ENCODE measurements around the gene SLC25A22. TPM values are rescaled to one million over a fixed set of nuclear protein-coding genes. Genes with fewer than 3 reads are reported as not detected.

The SLC25A22 gene
- total RNA-seq, 1 donor from 2014 or later = 60.2 TPM

DNA sequence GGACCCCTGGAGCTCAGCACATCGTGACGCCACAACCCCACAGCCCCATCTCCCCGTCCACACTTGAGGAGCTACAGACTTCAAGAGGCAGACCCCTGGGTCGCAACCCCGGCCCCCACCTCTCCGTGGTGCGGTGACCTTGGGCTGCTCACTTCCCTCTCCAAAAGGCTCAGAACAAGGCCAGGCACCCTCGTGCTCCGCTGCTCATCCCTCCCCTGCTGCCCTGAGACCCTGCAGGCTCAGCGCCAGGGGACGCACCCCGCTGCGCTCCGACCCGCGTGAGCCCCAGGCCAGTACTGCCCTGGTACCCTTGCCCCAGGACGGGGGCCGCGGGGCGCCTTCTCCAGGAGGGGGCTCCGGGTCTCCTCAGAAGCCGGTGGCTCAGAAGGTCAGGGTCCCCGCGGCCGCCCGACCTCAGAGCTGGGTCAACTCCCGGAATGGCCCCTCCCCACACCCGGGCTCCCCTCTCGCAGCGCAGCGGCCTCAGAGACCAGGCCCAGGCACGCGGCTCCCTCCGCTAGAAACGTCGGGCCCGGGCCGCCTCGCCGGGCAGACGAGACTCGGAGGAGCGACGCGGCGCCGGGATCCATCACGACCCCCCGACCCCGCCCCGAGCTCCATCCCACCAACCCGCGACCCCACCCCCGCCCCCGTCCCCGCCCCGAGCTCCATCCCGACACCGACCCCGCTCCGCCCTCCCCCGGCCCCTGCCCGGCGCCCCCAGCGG, 21.4 kb downstream of the SLC25A22 start:
- intact Hi-C loops (cut with micrococcal nuclease) = loop anchor here (1.0 kb wide), 3 partner anchors 20 to 81 kb away; partner anchors contain the start of genes DEAF1, RPLP2 and TMEM80

GRCh38 chr11:776263-776560, 21.9 kb downstream of the SLC25A22 start:
- intact Hi-C loops (cut with micrococcal nuclease) = no loop called here

DNA sequence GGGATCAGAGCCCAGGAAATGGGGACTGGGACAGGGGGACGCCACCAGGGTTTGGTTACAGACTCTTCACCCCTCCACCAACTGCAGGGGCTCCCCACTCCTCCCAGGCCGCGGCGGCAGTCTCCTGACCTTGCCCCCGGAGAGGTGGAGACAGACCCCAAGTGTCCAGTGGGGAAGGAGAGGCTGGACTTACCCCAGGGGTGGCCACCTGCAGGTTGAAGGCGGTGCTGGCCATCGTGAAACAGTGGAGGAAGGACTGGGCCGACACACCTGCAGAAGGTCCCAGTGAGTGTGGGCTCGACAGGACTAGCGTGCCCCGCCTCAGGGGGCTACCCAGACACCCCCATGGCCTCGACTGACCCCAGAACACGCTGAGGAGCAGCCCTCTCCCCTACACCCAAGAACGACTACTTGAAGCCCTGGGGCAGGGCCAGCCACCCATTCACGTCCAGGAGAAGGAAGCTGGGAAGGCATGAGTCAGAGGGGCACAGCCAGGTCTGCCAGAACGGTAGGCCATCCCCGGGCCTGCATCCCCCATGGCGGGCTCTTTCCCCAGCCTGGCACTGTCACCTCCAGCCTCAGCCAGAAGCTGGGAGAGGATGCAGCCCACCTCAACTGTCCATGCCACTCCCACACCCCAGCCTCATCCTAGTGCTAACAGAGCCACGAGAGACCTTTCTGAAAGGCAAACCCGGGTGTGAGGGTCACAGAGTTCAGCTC, 23.0 kb downstream of the SLC25A22 start:
- intact Hi-C loops (cut with micrococcal nuclease) = no loop called here

DNA sequence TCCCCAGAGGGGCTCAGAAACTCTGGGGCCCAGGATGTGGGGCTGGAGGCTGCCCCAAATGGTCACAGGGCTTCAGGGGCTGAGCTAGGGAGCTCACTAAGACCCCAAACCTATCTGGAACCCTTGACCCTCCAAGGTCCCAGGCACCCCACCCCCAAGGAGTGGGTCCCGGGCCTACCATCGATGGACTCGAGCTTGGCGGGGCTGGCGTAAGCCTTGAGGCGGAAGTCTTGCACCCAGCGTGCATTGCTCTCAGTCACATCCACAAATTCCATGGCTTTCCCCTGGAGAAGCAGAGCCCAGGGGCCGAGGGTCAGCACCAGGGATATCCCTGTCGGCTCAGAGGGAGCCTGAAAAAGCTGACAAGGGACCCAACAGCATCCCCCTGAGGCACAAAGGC, 24.3 kb downstream of the SLC25A22 start:
- intact Hi-C loops (cut with micrococcal nuclease) = no loop called here

DNA sequence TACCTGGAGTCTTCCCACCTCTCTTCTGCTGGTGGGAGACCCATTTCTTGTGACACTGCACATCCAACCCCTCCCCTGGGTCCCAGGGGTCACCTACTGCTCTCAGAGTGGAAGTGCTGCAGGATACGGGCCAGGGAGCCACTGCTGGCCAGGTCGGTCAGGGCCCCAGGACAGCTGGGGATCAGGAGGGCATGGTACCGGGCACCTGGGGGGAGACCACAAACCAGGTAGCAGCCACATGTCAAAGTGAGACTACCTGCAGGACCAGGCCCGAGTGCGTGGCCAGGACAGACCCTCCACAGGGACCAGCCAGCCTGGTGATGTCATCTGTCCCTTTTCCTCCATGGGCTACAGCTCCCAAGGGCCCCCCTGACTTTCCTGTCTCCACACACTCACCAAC, 24.7 kb downstream of the SLC25A22 start:
- intact Hi-C loops (cut with micrococcal nuclease) = no loop called here

- intact Hi-C loops (cut with micrococcal nuclease) = no loop called here
These were observed 25.4 kb downstream of the SLC25A22 start for GRCh38 chr11:772429-773390.

GRCh38 chr11:771617-772204, 26.4 kb downstream of the SLC25A22 start:
- intact Hi-C loops (cut with micrococcal nuclease) = no loop called here

GRCh38 chr11:770642-771616, 27.2 kb downstream of the SLC25A22 start:
- intact Hi-C loops (cut with micrococcal nuclease) = no loop called here

DNA sequence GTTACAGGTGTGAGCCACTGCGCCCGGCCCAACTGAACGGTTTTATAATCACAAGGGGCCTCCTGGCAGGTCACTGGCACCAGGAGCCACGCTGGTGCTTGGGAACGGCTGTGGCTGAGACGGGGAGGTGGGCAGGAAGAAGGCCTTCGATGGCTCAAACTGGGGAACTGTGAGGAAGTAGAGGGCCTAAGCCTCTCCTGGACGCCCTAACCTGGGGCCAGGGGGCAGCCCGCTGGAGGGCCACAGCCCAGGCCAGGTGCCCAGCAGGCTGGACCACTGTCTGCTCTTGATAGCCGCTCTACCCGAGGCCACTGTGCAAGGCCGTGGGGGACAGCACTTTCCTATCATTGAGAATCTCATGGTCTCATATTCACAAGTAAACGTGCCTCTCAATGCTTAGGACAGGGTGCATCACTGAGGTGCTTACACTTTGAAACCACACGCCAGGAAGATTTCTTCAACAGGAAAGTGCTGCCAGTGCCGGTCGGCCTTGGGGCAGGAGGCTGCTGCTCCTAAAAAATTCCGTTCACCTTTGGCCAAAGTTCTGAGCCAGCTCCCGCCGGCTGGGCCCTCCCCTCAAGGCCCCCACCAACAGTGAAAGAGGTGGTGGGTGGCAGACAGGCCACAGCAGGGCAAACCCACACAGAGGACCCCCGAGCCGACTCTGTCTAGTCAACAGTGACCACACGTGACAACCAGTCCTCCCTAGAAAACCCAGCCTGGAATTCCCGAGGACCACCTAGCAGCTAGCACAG, 28.0 kb downstream of the SLC25A22 start:
- intact Hi-C loops (cut with micrococcal nuclease) = no loop called here

GRCh38 chr11:767238-767637, 30.8 kb downstream of the SLC25A22 start:
- intact Hi-C loops (cut with micrococcal nuclease) = no loop called here

GRCh38 chr11:766936-767210, 31.2 kb downstream of the SLC25A22 start:
- intact Hi-C loops (cut with micrococcal nuclease) = no loop called here

GRCh38 chr11:766106-766935, 31.8 kb downstream of the SLC25A22 start:
- intact Hi-C loops (cut with micrococcal nuclease) = no loop called here

GRCh38 chr11:765802-766091, 32.3 kb downstream of the SLC25A22 start:
- intact Hi-C loops (cut with micrococcal nuclease) = loop anchor here (1.0 kb wide), 2 partner anchors 42 to 103 kb away; no protein-coding TSS in a partner anchor

DNA sequence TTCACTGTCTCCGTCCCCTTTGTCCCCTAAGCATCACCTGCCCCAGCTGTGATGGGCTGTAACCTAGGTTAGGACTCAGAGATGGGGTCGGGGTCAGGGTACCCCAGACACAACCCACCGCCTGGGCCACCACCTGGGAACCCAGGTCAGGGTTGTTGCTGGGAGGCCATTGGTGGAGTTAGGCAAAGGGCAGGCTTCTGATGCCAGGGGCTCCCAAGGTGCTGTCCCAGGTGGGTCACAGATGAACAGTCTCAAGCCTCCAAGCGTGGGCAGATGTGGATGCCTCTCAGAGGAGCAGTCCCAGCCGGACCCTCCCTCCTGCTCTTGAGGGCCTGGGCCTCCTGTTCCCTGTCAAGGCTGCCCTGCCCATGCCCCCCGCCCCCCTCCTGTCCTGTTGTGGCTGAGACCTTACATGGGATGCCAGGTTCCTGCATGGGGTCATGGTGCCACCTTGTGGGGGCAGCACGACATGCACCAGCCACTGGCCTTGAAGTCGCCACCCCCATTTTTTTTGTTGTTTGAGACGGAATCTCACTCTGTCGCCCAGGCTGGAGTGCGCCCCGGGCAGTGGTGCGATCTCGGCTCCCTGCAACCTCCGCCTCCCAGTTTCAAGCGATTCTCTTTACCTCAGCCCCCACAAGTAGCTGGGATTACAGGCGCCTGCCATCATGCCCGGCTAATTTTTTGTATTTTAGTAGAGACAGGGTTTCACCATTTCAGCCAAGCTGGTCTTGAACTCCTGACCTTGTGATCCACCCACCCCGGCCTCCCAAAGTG, 32.9 kb downstream of the SLC25A22 start:
- intact Hi-C loops (cut with micrococcal nuclease) = loop anchor here (1.0 kb wide), 2 partner anchors 42 to 103 kb away; no protein-coding TSS in a partner anchor

DNA sequence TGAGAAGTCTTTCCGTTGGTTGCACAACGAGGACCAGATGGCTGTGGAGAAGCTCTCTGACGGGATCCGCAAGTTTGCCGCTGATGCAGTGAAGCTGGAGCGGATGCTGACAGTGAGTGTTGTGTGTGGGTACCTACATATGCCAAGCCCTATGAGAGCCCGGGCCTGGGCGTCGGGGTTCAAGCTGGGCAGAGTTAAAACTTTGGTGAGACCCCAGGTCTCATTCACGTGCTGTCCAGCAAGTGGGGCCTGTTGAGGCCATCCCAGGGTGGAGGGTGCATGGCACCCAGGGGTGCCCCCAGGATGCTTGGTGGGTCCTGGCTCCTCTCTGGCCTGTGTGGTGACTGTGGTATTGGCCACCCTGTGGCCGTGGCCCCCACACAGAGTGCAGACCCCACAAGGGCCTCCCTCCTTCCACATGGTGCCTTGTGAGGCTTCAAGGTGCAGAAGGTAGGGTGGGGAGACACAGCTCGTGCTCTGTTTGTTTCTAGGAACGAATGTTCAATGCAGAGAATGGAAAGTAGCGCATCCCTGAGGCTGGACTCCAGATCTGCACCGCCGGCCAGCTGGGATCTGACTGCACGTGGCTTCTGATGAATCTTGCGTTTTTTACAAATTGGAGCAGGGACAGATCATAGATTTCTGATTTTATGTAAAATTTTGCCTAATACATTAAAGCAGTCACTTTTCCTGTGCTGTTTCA, 33.6 kb downstream of the SLC25A22 start:
- intact Hi-C loops (cut with micrococcal nuclease) = loop anchor here (1.0 kb wide), 2 partner anchors 41 to 102 kb away; no protein-coding TSS in a partner anchor

DNA sequence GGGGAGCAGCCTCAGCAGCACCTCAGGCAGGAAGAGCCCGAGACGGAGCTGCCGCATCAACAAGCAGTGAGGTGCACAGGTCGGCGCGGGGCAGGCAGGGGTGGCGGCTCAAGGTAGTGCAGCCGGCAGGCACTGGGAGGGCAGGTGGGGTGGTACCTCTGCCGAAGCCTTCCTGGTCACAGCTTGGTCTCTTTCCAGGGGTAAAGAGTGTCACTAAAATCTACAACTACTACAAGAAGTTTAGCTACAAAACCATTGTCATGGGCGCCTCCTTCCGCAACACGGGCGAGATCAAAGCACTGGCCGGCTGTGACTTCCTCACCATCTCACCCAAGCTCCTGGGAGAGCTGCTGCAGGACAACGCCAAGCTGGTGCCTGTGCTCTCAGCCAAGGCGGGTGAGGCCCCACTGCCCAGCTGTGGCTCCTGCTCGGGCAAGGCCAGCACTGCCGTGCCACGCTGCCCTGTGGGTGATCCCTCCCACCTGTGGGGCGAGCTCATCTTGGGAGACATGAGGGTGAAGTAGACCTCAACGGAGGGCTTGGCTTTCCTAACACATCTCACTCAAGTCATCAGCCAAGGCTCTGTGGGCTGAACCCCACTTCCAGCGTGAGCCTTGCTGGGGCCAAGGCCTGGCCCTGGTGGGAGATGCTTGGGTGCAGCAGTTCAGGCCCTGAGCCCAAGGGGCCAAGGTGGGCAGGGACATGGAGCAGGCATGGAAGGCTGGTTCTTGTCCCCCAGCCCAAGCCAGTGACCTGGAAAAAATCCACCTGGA, 34.3 kb downstream of the SLC25A22 start:
- intact Hi-C loops (cut with micrococcal nuclease) = no loop called here

DNA sequence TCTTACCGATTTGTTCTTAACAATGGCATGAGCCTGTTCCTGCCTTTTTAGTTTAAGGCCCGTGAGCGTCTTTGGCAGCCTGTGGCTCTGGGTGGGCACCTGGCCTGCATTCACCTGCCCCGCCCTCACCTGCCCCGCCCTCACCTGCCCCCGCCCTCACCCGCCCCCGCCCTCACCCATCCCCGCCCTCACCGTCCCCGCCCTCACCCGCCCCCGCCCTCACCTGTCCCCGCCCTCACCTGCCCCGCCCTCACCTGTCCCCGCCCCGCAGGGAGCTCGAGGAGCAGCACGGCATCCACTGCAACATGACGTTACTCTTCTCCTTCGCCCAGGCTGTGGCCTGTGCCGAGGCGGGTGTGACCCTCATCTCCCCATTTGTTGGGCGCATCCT, 35.0 kb downstream of the SLC25A22 start:
- intact Hi-C loops (cut with micrococcal nuclease) = no loop called here

Measured in T-helper 1 cell treated with Interleukin-12 subunit alpha and Interleukin-12 subunit beta and Interleukin-4 antibody, amounts not matched to agents 30 ng/mL and 1 ng/mL, for 36 hours (primary cell).